GM23338 (cell line): ENCODE results near the gene SLC2A9. TPM values are rescaled to one million over a fixed set of nuclear protein-coding genes. Genes with fewer than 3 reads are reported as not detected.

ENCODE experiments used
- ATAC-seq: fragments of 200-7000 bp; cut with Tn5 transposase; 3 replicates; pipeline ENCODE4 v1.9.1; 2020
- DNase-seq: peaks from one replicate; pipeline ENCODE4 v3.0.0-alpha.2; 2015; ENCODE audit warnings: low spot score
- H2AFZ ChIP-seq: fragments of 200-600 bp; sonication (generic); 2 replicates; pipeline ENCODE4 v1.8.0; 2016; ENCODE audit warnings: antibody characterized with exemption, mild to moderate bottlenecking, moderate library complexity
- H3F3A ChIP-seq: fragments of 200-600 bp; sonication (generic); replicated peaks from 2 replicates; pipeline ENCODE4 v1.8.0; 2017; ENCODE audit warnings: antibody characterized with exemption, mixed run types, low read depth
- H3K27ac ChIP-seq: fragments of 200-600 bp; sonication (generic); 2 replicates; pipeline ENCODE4 v1.6.1; 2016; ENCODE audit warnings: low read depth
- H3K27me3 ChIP-seq: fragments of 200-600 bp; sonication (generic); 2 replicates; pipeline ENCODE4 v1.8.0; 2016; ENCODE audit warnings: mild to moderate bottlenecking, mixed run types, moderate library complexity; ENCODE audit not compliant: insufficient read depth
- H3K36me3 ChIP-seq: fragments of 200-600 bp; sonication (generic); 2 replicates; pipeline ENCODE4 v1.8.0; 2016; ENCODE audit warnings: mild to moderate bottlenecking; ENCODE audit not compliant: insufficient read depth
- H3K4me1 ChIP-seq: fragments of 200-600 bp; sonication (generic); 2 replicates; pipeline ENCODE4 v1.8.0; 2016; ENCODE audit warnings: mild to moderate bottlenecking, moderate library complexity; ENCODE audit not compliant: insufficient read depth
- H3K4me2 ChIP-seq: fragments of 200-600 bp; sonication (generic); 2 replicates; pipeline ENCODE4 v1.7.1; 2017; ENCODE audit warnings: mixed run types
- H3K4me3 ChIP-seq: fragments of 200-600 bp; sonication (generic); 2 replicates; pipeline ENCODE4 v1.6.1; 2016; ENCODE audit warnings: mixed run types
- H3K79me2 ChIP-seq: fragments of 200-600 bp; sonication (generic); replicated peaks from 2 replicates; pipeline ENCODE4 v1.8.0; 2017; ENCODE audit warnings: mild to moderate bottlenecking; ENCODE audit not compliant: insufficient read depth
- H3K9me2 ChIP-seq: fragments of 200-600 bp; sonication (generic); 2 replicates; pipeline ENCODE4 v1.8.0; 2017; ENCODE audit not compliant: insufficient read depth
- H4K20me1 ChIP-seq: fragments of 200-600 bp; sonication (generic); replicated peaks from 2 replicates; pipeline ENCODE4 v1.8.0; 2017; ENCODE audit warnings: mild to moderate bottlenecking; ENCODE audit not compliant: insufficient read depth
- H3K27ac Mint-ChIP-seq: 2 replicates; pipeline ENCODE4 v1.8.0; 2020; ENCODE audit warnings: inconsistent platforms, mild to moderate bottlenecking, moderate library complexity, mixed read lengths
- H3K27me3 Mint-ChIP-seq: 3 replicates; pipeline ENCODE4 v1.8.0; 2022; ENCODE audit warnings: low read depth, mild to moderate bottlenecking, moderate library complexity, mixed read lengths, inconsistent platforms; ENCODE audit not compliant: insufficient read depth, poor library complexity
- H3K36me3 Mint-ChIP-seq: 3 replicates; pipeline ENCODE4 v1.8.0; 2021; ENCODE audit warnings: low read depth, mild to moderate bottlenecking, inconsistent platforms, moderate library complexity, mixed read lengths
- H3K4me1 Mint-ChIP-seq: 3 replicates; pipeline ENCODE4 v1.8.0; 2020; ENCODE audit warnings: mild to moderate bottlenecking, inconsistent platforms, mixed read lengths
- H3K4me3 Mint-ChIP-seq: 3 replicates; pipeline ENCODE4 v1.8.0; 2021; ENCODE audit warnings: moderate library complexity, mild to moderate bottlenecking, inconsistent platforms, mixed read lengths
- H3K9me3 Mint-ChIP-seq: 3 replicates; pipeline ENCODE4 v1.8.0; 2020; ENCODE audit warnings: moderate library complexity, mild to moderate bottlenecking, inconsistent platforms, mixed read lengths
- CREB1 ChIP-seq: fragments of 250-450 bp; sonication (Bioruptor Pico); IDR thresholded peaks from 2 replicates; pipeline ENCODE4 v1.5.0; 2020; ENCODE audit warnings: low read depth, mild to moderate bottlenecking, moderate library complexity
- ETS1 ChIP-seq: IDR thresholded peaks from 2 replicates; pipeline ENCODE4 v1.6.1; 2016; ENCODE audit warnings: antibody characterized with exemption
- EZH2 ChIP-seq: fragments of 200-600 bp; sonication (generic); IDR thresholded peaks from one replicate; pipeline ENCODE4 v1.8.0; 2017; ENCODE audit warnings: antibody characterized with exemption, mild to moderate bottlenecking, low read depth; ENCODE audit not compliant: unreplicated experiment
- EZH2phosphoT487 ChIP-seq: fragments of 200-600 bp; sonication (generic); IDR thresholded peaks from one replicate; pipeline ENCODE4 v1.8.1; 2018; ENCODE audit warnings: antibody characterized with exemption; ENCODE audit not compliant: unreplicated experiment
- JUNB ChIP-seq: IDR thresholded peaks from one replicate; pipeline ENCODE4 v1.6.1; 2016; ENCODE audit warnings: antibody characterized with exemption; ENCODE audit not compliant: unreplicated experiment
- NANOG ChIP-seq: IDR thresholded peaks from 2 replicates; pipeline ENCODE4 v1.6.1; 2016; ENCODE audit warnings: antibody characterized with exemption, borderline replicate concordance
- POLR2AphosphoS5 ChIP-seq: IDR thresholded peaks from 2 replicates; pipeline ENCODE4 v1.6.1; 2016; ENCODE audit warnings: antibody characterized with exemption, low read depth
- REST ChIP-seq: IDR thresholded peaks from one replicate; pipeline ENCODE4 v1.6.1; 2018; ENCODE audit warnings: antibody characterized with exemption; ENCODE audit not compliant: unreplicated experiment
- STAT1 ChIP-seq: IDR thresholded peaks from one replicate; pipeline ENCODE4 v1.6.1; 2016; ENCODE audit warnings: antibody characterized with exemption; ENCODE audit not compliant: unreplicated experiment
- ZNF114 ChIP-seq: fragments of 250-450 bp; sonication (Bioruptor Pico); IDR thresholded peaks from 2 replicates; pipeline ENCODE4 v1.5.0; 2020; ENCODE audit warnings: mild to moderate bottlenecking, moderate library complexity
- ZNF331 ChIP-seq: fragments of 250-450 bp; sonication (Bioruptor Pico); IDR thresholded peaks from 2 replicates; pipeline ENCODE4 v1.5.0; 2020; ENCODE audit warnings: low read depth, mild to moderate bottlenecking, moderate library complexity
- polyA plus RNA-seq: library from polyadenylated mRNA; unstranded; fragments of >200 nt; fragmentation: Nextera tagmentation; extraction: Ambion mirVana; gene quantifications from 2 replicates; pipeline ENCODE4 v1.2.1, GENCODE V29; 2016
- total RNA-seq: library from RNA; depleted of rRNA; stranded (reverse); fragments of >200 nt; shearing (Covaris generic); gene quantifications from 2 replicates; pipeline ENCODE4 v1.2.3, GENCODE V29; 2014
- TF ChIP-seq, protein P1 (sequence below): fragments of 250-450 bp; sonication (Bioruptor Pico); IDR thresholded peaks from 2 replicates; pipeline ENCODE4 v1.5.0; 2020; ENCODE audit warnings: mild to moderate bottlenecking, moderate library complexity
- TF ChIP-seq, protein P2 (sequence below), 2 experiments: fragments of 200-600 bp in 1 of 2; sonication (generic) in 1 of 2; conservative IDR thresholded peaks; 2 replicates each; pipeline versions ENCODE4 v1.5.1 to v1.6.1; 2016 to 2017; ENCODE audit warnings: antibody characterized with exemption in 2 of 2, low read depth in 2 of 2, mild to moderate bottlenecking in 2 of 2, moderate library complexity in 1 of 2

SLC2A9 gene
- total and polyA plus RNA-seq, 2 experiments from 2014 or later = 0.21 to 0.40 TPM

- H3K27me3 Mint-ChIP-seq = no peaks in the 10 kb centered on the region
- DNase-seq (no peak), ATAC-seq (no peak)
- H3K27me3 ChIP-seq = no peaks in the 10 kb centered on the region
- H3K4me1 Mint-ChIP-seq = no peaks in the 10 kb centered on the region
- H3K4me3 ChIP-seq = no peak overlapping the region
- no peak overlapping the region for H3K27ac ChIP-seq
- H3K36me3 ChIP-seq = no peaks in the 10 kb centered on the region
- H3K27ac Mint-ChIP-seq = no peak overlapping the region
- no peaks in the 10 kb centered on the region for H3K4me1 ChIP-seq
- TF ChIP-seq, protein P1, sequence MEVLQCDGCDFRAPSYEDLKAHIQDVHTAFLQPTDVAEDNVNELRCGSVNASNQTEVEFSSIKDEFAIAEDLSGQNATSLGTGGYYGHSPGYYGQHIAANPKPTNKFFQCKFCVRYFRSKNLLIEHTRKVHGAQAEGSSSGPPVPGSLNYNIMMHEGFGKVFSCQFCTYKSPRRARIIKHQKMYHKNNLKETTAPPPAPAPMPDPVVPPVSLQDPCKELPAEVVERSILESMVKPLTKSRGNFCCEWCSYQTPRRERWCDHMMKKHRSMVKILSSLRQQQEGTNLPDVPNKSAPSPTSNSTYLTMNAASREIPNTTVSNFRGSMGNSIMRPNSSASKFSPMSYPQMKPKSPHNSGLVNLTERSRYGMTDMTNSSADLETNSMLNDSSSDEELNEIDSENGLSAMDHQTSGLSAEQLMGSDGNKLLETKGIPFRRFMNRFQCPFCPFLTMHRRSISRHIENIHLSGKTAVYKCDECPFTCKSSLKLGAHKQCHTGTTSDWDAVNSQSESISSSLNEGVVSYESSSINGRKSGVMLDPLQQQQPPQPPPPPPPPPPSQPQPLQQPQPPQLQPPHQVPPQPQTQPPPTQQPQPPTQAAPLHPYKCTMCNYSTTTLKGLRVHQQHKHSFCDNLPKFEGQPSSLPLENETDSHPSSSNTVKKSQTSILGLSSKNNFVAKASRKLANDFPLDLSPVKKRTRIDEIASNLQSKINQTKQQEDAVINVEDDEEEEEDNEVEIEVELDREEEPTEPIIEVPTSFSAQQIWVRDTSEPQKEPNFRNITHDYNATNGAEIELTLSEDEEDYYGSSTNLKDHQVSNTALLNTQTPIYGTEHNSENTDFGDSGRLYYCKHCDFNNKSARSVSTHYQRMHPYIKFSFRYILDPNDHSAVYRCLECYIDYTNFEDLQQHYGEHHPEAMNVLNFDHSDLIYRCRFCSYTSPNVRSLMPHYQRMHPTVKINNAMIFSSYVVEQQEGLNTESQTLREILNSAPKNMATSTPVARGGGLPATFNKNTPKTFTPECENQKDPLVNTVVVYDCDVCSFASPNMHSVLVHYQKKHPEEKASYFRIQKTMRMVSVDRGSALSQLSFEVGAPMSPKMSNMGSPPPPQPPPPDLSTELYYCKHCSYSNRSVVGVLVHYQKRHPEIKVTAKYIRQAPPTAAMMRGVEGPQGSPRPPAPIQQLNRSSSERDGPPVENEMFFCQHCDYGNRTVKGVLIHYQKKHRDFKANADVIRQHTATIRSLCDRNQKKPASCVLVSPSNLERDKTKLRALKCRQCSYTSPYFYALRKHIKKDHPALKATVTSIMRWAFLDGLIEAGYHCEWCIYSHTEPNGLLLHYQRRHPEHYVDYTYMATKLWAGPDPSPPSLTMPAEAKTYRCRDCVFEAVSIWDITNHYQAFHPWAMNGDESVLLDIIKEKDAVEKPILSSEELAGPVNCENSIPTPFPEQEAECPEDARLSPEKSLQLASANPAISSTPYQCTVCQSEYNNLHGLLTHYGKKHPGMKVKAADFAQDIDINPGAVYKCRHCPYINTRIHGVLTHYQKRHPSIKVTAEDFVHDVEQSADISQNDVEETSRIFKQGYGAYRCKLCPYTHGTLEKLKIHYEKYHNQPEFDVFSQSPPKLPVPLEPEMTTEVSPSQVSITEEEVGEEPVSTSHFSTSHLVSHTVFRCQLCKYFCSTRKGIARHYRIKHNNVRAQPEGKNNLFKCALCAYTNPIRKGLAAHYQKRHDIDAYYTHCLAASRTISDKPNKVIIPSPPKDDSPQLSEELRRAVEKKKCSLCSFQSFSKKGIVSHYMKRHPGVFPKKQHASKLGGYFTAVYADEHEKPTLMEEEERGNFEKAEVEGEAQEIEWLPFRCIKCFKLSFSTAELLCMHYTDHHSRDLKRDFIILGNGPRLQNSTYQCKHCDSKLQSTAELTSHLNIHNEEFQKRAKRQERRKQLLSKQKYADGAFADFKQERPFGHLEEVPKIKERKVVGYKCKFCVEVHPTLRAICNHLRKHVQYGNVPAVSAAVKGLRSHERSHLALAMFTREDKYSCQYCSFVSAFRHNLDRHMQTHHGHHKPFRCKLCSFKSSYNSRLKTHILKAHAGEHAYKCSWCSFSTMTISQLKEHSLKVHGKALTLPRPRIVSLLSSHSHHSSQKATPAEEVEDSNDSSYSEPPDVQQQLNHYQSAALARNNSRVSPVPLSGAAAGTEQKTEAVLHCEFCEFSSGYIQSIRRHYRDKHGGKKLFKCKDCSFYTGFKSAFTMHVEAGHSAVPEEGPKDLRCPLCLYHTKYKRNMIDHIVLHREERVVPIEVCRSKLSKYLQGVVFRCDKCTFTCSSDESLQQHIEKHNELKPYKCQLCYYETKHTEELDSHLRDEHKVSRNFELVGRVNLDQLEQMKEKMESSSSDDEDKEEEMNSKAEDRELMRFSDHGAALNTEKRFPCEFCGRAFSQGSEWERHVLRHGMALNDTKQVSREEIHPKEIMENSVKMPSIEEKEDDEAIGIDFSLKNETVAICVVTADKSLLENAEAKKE (CRISPR knock-in tag) = no peak
- TF ChIP-seq, protein P2, sequence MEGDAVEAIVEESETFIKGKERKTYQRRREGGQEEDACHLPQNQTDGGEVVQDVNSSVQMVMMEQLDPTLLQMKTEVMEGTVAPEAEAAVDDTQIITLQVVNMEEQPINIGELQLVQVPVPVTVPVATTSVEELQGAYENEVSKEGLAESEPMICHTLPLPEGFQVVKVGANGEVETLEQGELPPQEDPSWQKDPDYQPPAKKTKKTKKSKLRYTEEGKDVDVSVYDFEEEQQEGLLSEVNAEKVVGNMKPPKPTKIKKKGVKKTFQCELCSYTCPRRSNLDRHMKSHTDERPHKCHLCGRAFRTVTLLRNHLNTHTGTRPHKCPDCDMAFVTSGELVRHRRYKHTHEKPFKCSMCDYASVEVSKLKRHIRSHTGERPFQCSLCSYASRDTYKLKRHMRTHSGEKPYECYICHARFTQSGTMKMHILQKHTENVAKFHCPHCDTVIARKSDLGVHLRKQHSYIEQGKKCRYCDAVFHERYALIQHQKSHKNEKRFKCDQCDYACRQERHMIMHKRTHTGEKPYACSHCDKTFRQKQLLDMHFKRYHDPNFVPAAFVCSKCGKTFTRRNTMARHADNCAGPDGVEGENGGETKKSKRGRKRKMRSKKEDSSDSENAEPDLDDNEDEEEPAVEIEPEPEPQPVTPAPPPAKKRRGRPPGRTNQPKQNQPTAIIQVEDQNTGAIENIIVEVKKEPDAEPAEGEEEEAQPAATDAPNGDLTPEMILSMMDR (conservative IDR thresholded peaks at IDR 0.05; ENCODE audit: low read depth in 2 of 2) = no peak
- TF ChIP-seq JUNB = no peak
- TF ChIP-seq STAT1 = no peak
- TF ChIP-seq NANOG = no peak
- TF ChIP-seq EZH2phosphoT487 = no peak
- TF ChIP-seq REST = no peak
- no peak for TF ChIP-seq EZH2
- TF ChIP-seq POLR2AphosphoS5 = no peak
- no peak for TF ChIP-seq ZNF331 (CRISPR knock-in tag)
- no peak for TF ChIP-seq CREB1
- no peak for TF ChIP-seq ETS1
- no peak for TF ChIP-seq ZNF114 (CRISPR knock-in tag)
- peaks cover 7% of the 10 kb centered on the region; the same call in 2 of the 3 replicates for H3K9me3 Mint-ChIP-seq
- H2AFZ ChIP-seq = no peak overlapping the region
- no peaks in the 10 kb centered on the region for H3K79me2 ChIP-seq
- H3K4me2 ChIP-seq = no peak overlapping the region
- H3K4me3 Mint-ChIP-seq = no peak overlapping the region
- no peaks in the 10 kb centered on the region for H3K36me3 Mint-ChIP-seq
- no peaks in the 10 kb centered on the region for H3F3A ChIP-seq
- no peaks in the 10 kb centered on the region for H3K9me2 ChIP-seq
- no peaks in the 10 kb centered on the region for H4K20me1 ChIP-seq
Observed at GRCh38 chr4:9988363-9988749, 32.9 kb downstream of the SLC2A9 start.
